GM18502 (cell line): ENCODE measurements around the gene WDR70.
"Not testable (repeated sequence)": the region's sequence is repeated elsewhere in the genome, so short reads cannot be mapped to it uniquely, and the experiment has no call there.

Experiments
- ATAC-seq: cut with Tn5 transposase; IDR thresholded peaks from one replicate; pipeline ENCODE4 v1.9.1; 2021; ENCODE audit warnings: mild to moderate bottlenecking; ENCODE audit not compliant: unreplicated experiment, poor library complexity

Gene WDR70

GRCh38 chr5:37565062-37565670 is 186.0 kb downstream of the WDR70 start:
- ATAC-seq, result no peak

GRCh38 chr5:37567566-37567965 is 188.4 kb downstream of the WDR70 start:
- no peak for ATAC-seq

DNA sequence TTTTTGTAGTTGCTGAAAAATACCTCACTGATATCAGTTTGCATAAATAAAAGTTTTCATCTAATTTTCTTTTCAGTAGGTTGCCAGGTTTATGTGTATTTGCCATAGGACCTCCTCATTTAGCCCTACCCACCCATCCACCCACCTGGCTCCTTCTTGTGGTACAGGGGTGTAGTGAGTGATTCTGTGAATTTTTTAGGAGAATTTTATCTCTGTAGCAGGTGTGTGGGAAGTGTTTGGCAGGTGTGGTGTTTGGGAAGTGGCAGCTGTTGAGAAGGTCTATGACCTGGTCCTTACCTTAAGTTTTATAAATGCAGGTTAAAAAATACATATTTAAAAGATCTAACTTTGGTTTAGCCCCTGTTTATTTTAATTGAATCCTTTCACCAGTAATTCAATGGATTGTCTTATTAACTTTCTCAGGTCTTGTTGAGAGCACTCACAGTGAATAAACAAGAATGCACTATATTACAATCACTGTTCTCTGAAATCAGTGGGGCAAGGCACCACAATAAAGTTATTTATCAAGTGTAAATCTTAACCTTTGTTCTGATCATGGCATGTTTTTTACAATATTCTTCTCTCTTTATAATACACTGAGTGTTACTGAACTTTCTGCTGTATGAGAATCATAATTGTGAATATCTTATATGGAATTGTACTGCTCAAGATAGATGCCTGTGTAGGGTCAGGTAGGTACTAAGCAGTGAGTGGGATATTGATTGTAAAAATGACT is 189.1 kb downstream of the WDR70 start:
- no peak for ATAC-seq

GRCh38 chr5:37568893-37569292 is 189.8 kb downstream of the WDR70 start:
- no peak for ATAC-seq

GRCh38 chr5:37569466-37569865 is 190.3 kb downstream of the WDR70 start:
- ATAC-seq, result no peak

DNA sequence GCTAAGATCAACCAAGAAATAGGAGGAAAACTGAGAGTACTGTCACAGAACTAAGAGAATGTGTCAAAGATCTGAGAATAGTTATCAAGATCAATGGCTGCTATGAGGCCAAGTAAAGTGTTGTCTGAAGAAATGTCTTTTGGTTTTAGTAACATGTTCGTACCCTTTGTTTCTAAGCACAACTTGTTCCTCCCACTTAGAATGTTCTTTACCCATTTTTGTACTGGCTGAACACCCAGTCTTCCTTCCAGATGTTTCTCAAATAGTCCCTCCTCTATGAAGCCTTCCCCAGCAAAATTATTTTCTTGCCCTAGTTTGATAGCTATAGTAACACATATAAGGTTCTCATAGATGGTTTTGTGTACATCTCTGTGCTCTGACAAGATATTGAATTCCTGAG is 191.5 kb downstream of the WDR70 start:
- no peak for ATAC-seq

GRCh38 chr5:37571985-37572384 is 192.9 kb downstream of the WDR70 start:
- ATAC-seq, result no peak

DNA sequence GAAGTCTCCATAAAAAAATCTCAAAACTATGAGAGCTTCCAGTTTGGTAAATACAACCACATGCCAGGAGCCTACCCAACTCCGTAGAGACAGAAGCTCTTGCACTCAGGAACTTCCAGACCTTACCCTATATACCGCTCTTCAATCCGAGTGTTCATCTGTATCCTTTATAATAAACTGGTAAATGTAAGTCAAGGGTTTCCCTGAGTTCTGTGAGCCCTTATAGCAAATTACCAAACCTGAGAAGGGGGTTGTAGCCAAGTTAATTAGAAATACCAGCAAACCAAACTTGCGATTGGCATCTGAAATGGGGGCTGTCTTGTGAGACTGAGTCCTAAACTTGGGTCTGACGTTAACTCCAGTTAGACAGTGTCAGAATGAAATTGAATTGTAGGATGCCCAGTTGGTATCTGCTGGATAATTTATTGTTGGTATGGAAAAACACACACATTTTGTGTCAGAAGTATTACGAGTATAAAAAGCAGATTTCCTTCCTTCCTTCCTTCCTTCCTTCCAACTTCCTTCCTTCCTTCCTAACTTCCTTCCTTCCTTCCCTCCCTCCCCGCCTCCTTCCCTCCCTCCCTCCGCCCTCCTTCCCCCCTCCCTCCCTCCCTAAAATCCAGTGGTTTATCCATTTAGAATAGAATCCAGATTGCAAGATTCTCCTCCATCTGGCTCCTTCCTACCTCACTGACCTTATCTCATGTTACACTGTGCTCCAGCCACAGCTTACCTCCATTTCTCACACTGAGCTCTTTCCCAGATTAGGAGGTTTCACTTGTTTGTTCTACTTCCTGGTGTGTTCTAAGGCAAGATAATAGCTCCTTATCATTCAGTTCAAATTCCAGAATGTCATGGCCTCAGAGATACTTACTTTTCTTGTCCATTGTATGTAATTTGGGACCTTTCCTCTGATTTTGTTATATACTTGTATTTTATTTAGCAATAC is 196.7 kb downstream of the WDR70 start:
- ATAC-seq, result no peak

- no peak for ATAC-seq
These were observed 197.4 kb downstream of the WDR70 start for GRCh38 chr5:37576552-37576951.

DNA sequence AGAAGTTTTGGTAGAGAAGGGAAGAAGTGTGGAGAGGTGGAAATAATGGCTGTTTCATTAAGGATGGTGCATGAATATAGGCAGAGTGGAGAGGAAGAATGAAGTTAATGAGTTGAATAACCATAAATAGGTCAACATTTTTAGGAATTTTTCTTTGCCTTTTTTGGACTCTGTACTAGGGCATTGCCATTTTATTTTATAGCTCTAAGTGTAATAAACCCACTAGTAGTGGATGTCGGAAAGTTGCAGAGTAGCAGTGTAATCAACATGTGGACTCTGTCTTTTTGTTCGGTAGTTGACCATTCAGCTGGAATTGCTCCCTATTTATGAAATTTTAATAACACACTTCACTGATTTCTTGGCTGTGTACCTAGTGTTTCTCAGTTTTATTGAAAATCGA is 199.1 kb downstream of the WDR70 start:
- ATAC-seq, result no peak

- ATAC-seq, result no peak
These were observed 201.0 kb downstream of the WDR70 start for GRCh38 chr5:37580106-37580505.

DNA sequence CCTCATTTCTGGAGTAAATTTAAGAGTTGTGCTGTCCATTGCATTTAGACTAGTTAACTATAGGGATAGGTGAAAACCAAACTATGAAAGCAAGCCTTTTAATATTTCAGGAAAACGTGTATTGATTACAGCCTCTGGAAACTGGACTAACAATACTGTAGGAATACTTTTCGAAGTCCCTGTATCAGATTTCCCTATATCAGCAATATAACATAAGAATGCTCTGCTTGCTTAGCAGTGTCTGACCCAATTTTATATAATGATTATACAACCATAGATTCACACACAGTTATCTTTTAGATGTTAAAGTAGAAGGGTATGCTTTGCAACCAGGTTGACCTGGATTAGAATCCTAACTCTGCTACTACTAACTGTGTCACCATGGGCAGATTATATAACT is 203.1 kb downstream of the WDR70 start:
- ATAC-seq, result no peak

DNA sequence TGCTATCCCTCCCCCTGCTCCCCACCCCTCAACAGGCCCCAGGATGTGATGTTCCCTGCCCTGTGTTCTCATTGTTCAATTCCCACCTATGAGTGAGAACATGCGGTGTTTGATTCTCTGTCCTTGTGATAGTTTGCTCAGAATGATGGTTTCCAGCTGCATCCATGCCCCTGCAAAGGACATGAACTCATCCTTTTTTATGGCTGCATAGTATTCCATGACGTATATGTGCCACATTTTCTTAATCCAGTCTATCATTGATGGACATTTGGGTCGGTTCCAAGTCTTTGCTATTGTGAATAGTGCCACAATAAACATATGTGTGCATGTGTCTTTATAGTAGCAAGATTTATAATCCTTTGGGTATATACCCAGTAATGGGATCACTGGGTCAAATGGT is 214.2 kb downstream of the WDR70 start:
- ATAC-seq, result not testable (repeated sequence)

GRCh38 chr5:37594864-37595263 is 215.7 kb downstream of the WDR70 start:
- not testable (repeated sequence) for ATAC-seq

DNA sequence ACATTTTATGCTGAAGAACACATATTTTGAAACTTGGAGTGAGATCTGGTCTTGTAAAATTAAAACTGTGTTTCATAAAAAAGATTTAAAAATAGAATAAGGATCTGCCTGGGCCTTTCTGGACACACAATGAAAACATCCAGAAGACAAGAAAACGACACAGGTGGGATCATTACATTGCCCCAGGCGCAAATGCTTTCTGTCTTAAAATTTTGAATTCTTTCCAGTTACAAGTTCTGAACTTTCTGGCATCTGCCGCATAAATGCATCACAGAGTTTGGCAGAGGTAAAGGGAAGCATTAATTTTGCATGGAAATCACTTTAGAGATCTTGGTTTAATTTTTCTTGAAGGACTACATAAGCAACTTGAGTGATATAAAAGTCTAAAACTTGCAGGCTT is 219.6 kb downstream of the WDR70 start:
- ATAC-seq, result no peak

DNA sequence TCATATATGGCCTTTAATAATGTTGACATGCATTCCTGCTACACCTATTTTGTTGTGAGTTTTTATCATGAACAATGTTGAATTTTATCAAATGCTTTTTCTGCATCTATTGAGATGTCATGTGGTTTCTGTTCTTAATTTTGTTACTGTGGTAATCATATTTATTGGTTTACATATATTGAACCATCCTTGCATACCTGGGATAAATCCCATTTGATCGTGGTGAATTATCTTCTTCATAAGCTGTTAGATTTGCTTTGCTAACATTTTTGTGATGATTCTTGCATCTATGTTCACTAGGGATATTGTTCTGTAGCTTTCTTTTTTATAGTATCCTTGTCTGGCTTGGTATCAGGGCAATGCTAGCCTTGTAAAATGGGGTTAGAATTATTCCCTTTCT is 222.0 kb downstream of the WDR70 start:
- no peak for ATAC-seq

DNA sequence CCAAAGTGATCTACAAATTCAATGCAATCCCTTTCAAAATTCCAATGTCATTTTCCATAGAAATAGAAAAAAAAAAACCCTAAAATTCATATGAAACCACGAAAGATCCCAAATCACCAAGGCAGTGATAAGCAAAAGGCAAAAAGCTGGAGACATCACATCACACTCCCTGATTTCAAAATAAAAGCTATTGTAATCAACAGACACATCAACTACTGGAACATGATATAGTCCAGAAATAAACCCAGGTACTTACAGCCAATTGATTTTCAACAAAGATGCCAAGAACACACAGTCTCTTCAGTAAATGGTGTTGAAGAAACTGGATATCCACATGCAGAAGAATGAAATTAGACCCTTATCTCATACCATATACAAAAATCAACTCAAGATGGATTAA is 224.0 kb downstream of the WDR70 start:
- ATAC-seq, result no peak

DNA sequence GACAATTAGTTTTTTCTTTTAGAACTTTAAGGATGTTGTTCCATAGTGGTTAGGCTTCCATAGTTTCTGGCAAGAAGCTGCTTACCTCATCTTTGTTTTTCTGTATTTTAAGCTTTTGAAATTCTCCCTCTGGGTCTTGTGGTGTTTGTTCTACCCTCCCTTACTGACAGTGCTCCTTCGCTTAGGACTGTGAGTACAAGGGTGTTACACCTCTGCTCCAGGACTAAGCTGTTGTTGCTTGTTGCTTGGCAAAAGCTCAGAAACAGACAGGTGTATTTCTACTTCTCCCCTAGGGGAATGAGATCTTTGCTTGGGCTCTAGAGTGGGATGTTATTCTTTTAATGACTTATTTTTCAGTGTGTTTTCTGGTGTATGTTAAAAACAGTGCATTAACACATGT is 225.2 kb downstream of the WDR70 start:
- ATAC-seq, result no peak

- no peak for ATAC-seq
These were observed 227.0 kb downstream of the WDR70 start for GRCh38 chr5:37606148-37606547.

GRCh38 chr5:37606632-37607248 is 227.6 kb downstream of the WDR70 start:
- ATAC-seq, result no peak

DNA sequence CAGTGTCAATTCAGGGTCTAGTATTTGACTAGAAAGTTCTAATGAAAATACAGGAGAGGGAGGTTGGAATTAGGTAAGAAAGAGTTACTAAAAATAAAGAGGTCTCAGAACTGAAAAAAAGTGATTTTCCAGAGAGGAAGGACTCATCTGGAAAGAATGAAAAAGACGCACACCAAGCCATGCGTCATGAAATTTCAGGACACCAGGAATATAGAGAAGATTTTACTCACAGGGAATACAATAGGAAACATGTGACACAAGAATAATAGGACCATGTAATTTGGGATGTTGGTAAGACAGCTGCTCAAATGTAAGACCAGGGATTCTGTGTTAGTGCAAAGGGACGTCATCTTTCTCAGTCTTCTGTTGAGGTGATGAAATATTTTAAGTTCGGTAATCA is 236.1 kb downstream of the WDR70 start:
- ATAC-seq, result no peak
